B cell (primary cell): ENCODE results near the gene TUBA3D.
"Not testable (repeated sequence)": the region's sequence is repeated elsewhere in the genome, so short reads cannot be mapped to it uniquely, and the experiment has no call there.

Experiments used
- EZH2 ChIP-seq: IDR thresholded peaks from 2 replicates; pipeline ENCODE4 v1.6.1; 2012; ENCODE audit warnings: borderline replicate concordance, low read depth, mild to moderate bottlenecking, moderate library complexity, low read length; ENCODE audit not compliant: insufficient read depth, poor library complexity, severe bottlenecking
- TF ChIP-seq, protein P1 (sequence below): fragments of 200-600 bp; IDR thresholded peaks from one replicate; pipeline ENCODE4 v1.8.0; 2022; ENCODE audit warnings: antibody characterized with exemption, mild to moderate bottlenecking

DNA sequence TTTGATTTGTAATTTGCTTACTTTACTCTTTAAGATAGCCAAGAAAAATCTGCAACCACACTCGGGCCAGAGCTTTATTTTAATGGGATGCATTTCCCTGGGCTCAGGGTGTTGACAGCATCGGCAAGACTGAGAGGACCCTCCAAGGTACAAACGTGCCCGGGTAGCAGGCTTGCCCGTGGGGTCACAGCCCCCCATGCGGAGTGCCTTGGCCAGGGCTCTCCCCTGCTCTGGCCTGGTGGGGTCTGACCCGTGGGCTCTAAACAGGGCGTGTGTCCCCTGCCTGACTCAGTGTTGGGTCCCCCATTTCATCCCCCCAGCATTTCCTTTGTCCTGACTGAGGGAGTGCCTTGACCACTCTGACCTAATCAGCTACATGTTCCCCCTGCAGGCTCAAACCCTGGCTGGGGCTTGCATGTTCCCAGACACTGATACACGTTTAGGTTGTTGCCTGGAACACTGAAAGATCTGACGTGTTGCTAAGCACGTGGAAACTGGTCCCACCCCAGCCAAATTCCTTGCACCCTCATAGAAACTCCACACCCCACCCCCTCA lies 9.1 kb downstream of the TUBA3D start:
- not testable (repeated sequence) for TF ChIP-seq EZH2
- TF ChIP-seq, protein P1, sequence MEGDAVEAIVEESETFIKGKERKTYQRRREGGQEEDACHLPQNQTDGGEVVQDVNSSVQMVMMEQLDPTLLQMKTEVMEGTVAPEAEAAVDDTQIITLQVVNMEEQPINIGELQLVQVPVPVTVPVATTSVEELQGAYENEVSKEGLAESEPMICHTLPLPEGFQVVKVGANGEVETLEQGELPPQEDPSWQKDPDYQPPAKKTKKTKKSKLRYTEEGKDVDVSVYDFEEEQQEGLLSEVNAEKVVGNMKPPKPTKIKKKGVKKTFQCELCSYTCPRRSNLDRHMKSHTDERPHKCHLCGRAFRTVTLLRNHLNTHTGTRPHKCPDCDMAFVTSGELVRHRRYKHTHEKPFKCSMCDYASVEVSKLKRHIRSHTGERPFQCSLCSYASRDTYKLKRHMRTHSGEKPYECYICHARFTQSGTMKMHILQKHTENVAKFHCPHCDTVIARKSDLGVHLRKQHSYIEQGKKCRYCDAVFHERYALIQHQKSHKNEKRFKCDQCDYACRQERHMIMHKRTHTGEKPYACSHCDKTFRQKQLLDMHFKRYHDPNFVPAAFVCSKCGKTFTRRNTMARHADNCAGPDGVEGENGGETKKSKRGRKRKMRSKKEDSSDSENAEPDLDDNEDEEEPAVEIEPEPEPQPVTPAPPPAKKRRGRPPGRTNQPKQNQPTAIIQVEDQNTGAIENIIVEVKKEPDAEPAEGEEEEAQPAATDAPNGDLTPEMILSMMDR, result not testable (repeated sequence)
